ENCODE measurements around the gene GNG4. TPM values are rescaled to one million over a fixed set of nuclear protein-coding genes. Genes with fewer than 3 reads are reported as not detected.

GNG4 gene
- total and polyA plus RNA-seq, 2 donors (not counting 1 experiment from before 2014, with no cell fraction given) = under 0.01 to 0.06 TPM

GRCh38 chr1:235669277-235669676, 19.7 kb upstream of the GNG4 start:
- no peaks in the 10 kb centered on the region for H3K79me2 ChIP-seq (ENCODE audit: control insufficient read depth, insufficient read depth, low read length)
- H3K27ac ChIP-seq (ENCODE audit: insufficient read depth, low read length) = no peak overlapping the region
- no peak overlapping the region for H3K4me3 ChIP-seq (replicated peaks in 1 of 4; ENCODE audit: control extremely low read depth in 1 of 4, insufficient read depth in 1 of 4, low read depth in 3 of 4, low read length in 4 of 4)
- H3K4me1 ChIP-seq (ENCODE audit: control insufficient read depth, extremely low read depth, insufficient read depth, low read length) = no peaks in the 10 kb centered on the region
- no peaks in the 10 kb centered on the region for H3K27me3 ChIP-seq (ENCODE audit: control insufficient read depth, insufficient read depth, low read length)
- H3K9ac ChIP-seq (ENCODE audit: insufficient read depth, low read length) = no peak overlapping the region
- H3K36me3 ChIP-seq (ENCODE audit: control insufficient read depth, insufficient read depth, low read length) = no peaks in the 10 kb centered on the region
- no peak for TF ChIP-seq EZH2 (IDR thresholded peaks at IDR 0.05; ENCODE audit: low read length, missing control alignments)
- no peak for TF ChIP-seq CTCF (conservative IDR thresholded peaks at IDR 0.05 in 1 of 2, IDR thresholded peaks at IDR 0.05 in 1 of 2; ENCODE audit: low read depth in 1 of 2, low read length in 2 of 2)
- H2AFZ ChIP-seq (ENCODE audit: low read length) = no peak overlapping the region
- H3K4me2 ChIP-seq (ENCODE audit: extremely low read depth, insufficient read depth, low read length) = no peak overlapping the region
- no peak for DNase-seq (ENCODE audit: low read depth in 2 of 2)
- no peaks in the 10 kb centered on the region for H3K9me3 ChIP-seq (ENCODE audit: control insufficient read depth, insufficient read depth, low read depth, low read length)
- no peaks in the 10 kb centered on the region for H4K20me1 ChIP-seq (ENCODE audit: control insufficient read depth, extremely low read depth, insufficient read depth, low read length)

GRCh38 chr1:235663628-235664027, 14.0 kb upstream of the GNG4 start:
- DNase-seq (ENCODE audit: low read depth in 2 of 2) = no peak
- no peaks in the 10 kb centered on the region for H3K4me1 ChIP-seq (ENCODE audit: control insufficient read depth, extremely low read depth, insufficient read depth, low read length)
- no peak overlapping the region for H3K27ac ChIP-seq (ENCODE audit: insufficient read depth, low read length)
- H2AFZ ChIP-seq (ENCODE audit: low read length) = no peak overlapping the region
- H3K79me2 ChIP-seq (ENCODE audit: control insufficient read depth, insufficient read depth, low read length) = no peaks in the 10 kb centered on the region
- no peak overlapping the region for H3K4me3 ChIP-seq (replicated peaks in 1 of 4; ENCODE audit: control extremely low read depth in 1 of 4, insufficient read depth in 1 of 4, low read depth in 3 of 4, low read length in 4 of 4)
- H3K4me2 ChIP-seq (ENCODE audit: extremely low read depth, insufficient read depth, low read length) = no peak overlapping the region
- no peaks in the 10 kb centered on the region for H3K9me3 ChIP-seq (ENCODE audit: control insufficient read depth, insufficient read depth, low read depth, low read length)
- no peaks in the 10 kb centered on the region for H3K36me3 ChIP-seq (ENCODE audit: control insufficient read depth, insufficient read depth, low read length)
- TF ChIP-seq EZH2 (IDR thresholded peaks at IDR 0.05; ENCODE audit: low read length, missing control alignments) (no peak), CTCF (conservative IDR thresholded peaks at IDR 0.05 in 1 of 2, IDR thresholded peaks at IDR 0.05 in 1 of 2; ENCODE audit: low read depth in 1 of 2, low read length in 2 of 2) (no peak)
- no peaks in the 10 kb centered on the region for H4K20me1 ChIP-seq (ENCODE audit: control insufficient read depth, extremely low read depth, insufficient read depth, low read length)
- H3K27me3 ChIP-seq (ENCODE audit: control insufficient read depth, insufficient read depth, low read length) = no peaks in the 10 kb centered on the region
- no peak overlapping the region for H3K9ac ChIP-seq (ENCODE audit: insufficient read depth, low read length)

- Histone ChIP-seq H3K4me2 (ENCODE audit: extremely low read depth, insufficient read depth, low read length) (no peak overlapping the region), H4K20me1 (ENCODE audit: control insufficient read depth, extremely low read depth, insufficient read depth, low read length) (no peaks in the 10 kb centered on the region), H3K79me2 (ENCODE audit: control insufficient read depth, insufficient read depth, low read length) (no peaks in the 10 kb centered on the region), H3K9me3 (ENCODE audit: control insufficient read depth, insufficient read depth, low read depth, low read length) (no peaks in the 10 kb centered on the region), H3K9ac (ENCODE audit: insufficient read depth, low read length) (no peak overlapping the region), H3K4me1 (ENCODE audit: control insufficient read depth, extremely low read depth, insufficient read depth, low read length) (no peaks in the 10 kb centered on the region), H3K36me3 (ENCODE audit: control insufficient read depth, insufficient read depth, low read length) (no peaks in the 10 kb centered on the region), H3K4me3 (replicated peaks in 1 of 4; ENCODE audit: control extremely low read depth in 1 of 4, insufficient read depth in 1 of 4, low read depth in 3 of 4, low read length in 4 of 4) (no peak overlapping the region), H3K27ac (ENCODE audit: insufficient read depth, low read length) (no peak overlapping the region), H3K27me3 (ENCODE audit: control insufficient read depth, insufficient read depth, low read length) (no peaks in the 10 kb centered on the region), H2AFZ (ENCODE audit: low read length) (no peak overlapping the region)
- TF ChIP-seq EZH2 (IDR thresholded peaks at IDR 0.05; ENCODE audit: low read length, missing control alignments) (no peak), CTCF (conservative IDR thresholded peaks at IDR 0.05 in 1 of 2, IDR thresholded peaks at IDR 0.05 in 1 of 2; ENCODE audit: low read depth in 1 of 2, low read length in 2 of 2) (no peak)
- no peak for DNase-seq (ENCODE audit: low read depth in 2 of 2)
These were observed 12.0 kb upstream of the GNG4 start for GRCh38 chr1:235661568-235661967.
